Rectal smooth muscle tissue (tissue), 1 donor: ENCODE results near the gene DOK5.

Experiments used
- H3K27ac ChIP-seq: one replicate; pipeline ENCODE4 v1.7.0; 2013; ENCODE audit warnings: low read depth, low read length, inconsistent platforms
- H3K27me3 ChIP-seq: one replicate; pipeline ENCODE4 v1.7.0; 2013; ENCODE audit warnings: low read length; ENCODE audit not compliant: control insufficient read depth, insufficient read depth
- H3K36me3 ChIP-seq: one replicate; pipeline ENCODE4 v1.7.0; 2013; ENCODE audit warnings: low read length; ENCODE audit not compliant: control insufficient read depth, insufficient read depth
- H3K4me1 ChIP-seq: one replicate; pipeline ENCODE4 v1.7.0; 2013; ENCODE audit warnings: low read length; ENCODE audit not compliant: control insufficient read depth, insufficient read depth
- H3K4me3 ChIP-seq: one replicate; pipeline ENCODE4 v1.7.0; 2013; ENCODE audit warnings: low read length
- H3K9ac ChIP-seq: one replicate; pipeline ENCODE4 v1.7.0; 2013; ENCODE audit warnings: low read length

Gene DOK5

DNA sequence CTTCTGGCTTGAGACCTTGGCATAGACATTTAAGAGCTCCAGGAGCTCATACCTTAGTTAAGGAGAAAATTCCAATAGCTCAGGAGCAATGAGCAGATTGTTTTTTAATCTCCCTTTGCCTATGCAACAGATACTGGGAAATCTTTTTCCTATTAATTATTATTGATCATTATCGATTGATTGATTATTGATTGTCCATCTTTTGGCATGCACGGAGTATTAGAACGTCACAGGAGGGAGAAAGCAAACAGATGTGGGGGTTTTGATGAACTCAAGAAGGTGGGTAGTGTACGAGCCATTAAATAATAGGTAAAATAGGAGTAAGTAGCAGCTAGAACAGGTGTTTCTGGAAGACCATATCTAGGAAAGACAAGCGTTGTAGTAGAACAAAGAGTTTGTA, 205.0 kb downstream of the DOK5 start:
- H3K27me3 ChIP-seq, result no peaks in the 10 kb centered on the region
- H3K27ac ChIP-seq, result no peak overlapping the region
- no peak overlapping the region for H3K9ac ChIP-seq
- H3K4me1 ChIP-seq, result peaks cover 3% of the 10 kb centered on the region
- no peak overlapping the region for H3K4me3 ChIP-seq
- H3K36me3 ChIP-seq, result no peaks in the 10 kb centered on the region

DNA sequence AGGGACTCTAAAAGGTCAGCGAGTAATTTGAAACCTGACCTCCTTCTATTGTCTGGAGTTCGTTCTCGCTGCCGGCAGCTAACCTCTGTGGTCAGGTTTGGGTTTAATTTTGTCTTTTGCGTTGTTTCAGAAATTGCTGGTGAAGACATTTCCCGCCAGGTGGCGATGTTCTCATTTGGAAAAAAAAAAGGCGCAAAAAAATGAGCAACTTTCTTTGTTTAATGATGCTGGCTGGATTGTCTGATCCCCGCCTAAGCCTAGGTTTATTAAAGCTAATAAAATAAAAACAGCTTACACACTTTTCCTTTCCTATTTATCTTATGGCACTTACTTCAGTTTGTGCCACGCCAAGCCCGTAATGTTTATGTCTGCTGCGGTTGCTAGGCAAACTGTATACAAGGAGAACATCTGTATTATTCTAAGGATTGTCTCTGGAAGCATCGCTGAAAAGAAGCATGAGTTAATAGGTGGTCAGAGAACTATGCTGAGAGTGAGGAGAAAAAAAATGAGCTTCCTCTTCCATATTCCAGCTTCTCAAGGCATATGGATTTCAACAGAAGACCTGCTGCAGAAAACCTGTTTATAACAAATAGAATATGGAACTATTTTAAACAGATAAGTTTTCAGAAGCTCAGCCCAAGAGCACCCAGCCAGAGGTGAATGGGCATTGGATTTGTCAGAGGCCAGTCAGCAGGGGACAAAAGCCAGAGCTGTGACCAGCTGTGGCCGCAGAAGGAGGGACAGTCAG, 205.7 kb downstream of the DOK5 start:
- Histone ChIP-seq H3K9ac (no peak overlapping the region), H3K27me3 (no peaks in the 10 kb centered on the region), H3K4me1 (peaks cover 3% of the 10 kb centered on the region), H3K27ac (no peak overlapping the region), H3K36me3 (no peaks in the 10 kb centered on the region), H3K4me3 (no peak overlapping the region)

DNA sequence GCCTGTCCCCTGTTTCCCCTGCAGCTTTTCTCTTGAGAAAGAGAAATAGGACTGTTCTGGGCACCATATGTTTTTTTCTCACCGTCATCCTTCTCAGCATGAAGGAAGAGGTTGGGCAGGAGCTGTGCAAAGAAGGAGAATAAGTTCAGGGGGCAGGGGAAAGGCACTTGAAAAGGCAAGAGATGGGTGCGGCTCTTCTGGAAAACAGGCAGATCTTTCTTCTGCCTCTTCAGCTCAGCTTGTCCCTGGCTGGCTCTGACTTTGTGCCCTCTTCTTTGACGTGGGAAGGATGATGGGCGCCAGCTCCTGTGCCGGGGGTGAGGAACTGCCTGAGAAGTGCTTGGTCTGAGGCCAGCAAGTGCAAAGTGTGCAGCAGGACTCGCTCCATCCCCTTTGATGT, 206.5 kb downstream of the DOK5 start:
- H3K4me1 ChIP-seq, result peaks cover 3% of the 10 kb centered on the region
- no peak overlapping the region for H3K9ac ChIP-seq
- H3K27me3 ChIP-seq, result no peaks in the 10 kb centered on the region
- no peak overlapping the region for H3K27ac ChIP-seq
- H3K4me3 ChIP-seq, result no peak overlapping the region
- H3K36me3 ChIP-seq, result no peaks in the 10 kb centered on the region

DNA sequence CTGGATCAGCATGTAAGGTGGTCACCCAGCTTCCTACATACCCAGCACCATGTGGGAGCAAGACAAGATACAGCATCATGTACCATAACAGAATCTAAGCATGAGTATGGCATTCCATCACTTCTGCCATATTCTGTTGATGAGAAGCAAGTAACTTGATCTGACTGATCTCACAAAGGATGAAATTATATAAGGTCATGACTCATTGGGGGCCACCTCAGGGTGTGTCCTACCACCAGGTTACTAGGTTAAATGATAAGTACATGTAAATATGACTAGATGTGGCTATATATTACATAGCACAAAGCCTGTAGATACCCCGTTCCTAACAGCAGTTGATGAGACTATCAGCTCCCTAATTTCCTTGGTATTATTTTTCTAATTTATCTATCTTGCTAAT, 213.1 kb downstream of the DOK5 start:
- Histone ChIP-seq H3K36me3 (no peaks in the 10 kb centered on the region), H3K27ac (no peak overlapping the region), H3K9ac (no peak overlapping the region), H3K4me3 (no peak overlapping the region), H3K4me1 (no peaks in the 10 kb centered on the region), H3K27me3 (no peaks in the 10 kb centered on the region)

DNA sequence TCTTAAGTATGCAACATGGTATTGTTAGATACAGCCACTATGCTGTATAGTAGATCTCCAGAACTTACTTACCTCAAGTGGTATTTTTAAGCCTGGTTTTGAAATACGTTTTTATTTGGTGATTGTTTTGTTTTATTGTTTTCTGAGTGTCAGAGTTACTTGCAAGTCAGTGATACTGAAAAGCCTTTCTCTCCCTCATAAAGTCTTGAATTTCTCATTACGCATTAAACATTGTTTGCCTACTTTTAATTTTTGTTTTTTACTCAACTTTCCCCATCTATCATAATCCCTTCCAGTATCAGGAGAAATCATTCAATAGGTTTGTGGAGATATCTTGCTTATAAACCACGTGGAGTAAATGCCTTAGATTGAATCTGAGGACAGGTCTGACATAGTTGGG, 214.9 kb downstream of the DOK5 start:
- Histone ChIP-seq H3K4me3 (no peak overlapping the region), H3K27me3 (no peaks in the 10 kb centered on the region), H3K36me3 (no peaks in the 10 kb centered on the region), H3K4me1 (no peaks in the 10 kb centered on the region), H3K27ac (no peak overlapping the region), H3K9ac (no peak overlapping the region)

DNA sequence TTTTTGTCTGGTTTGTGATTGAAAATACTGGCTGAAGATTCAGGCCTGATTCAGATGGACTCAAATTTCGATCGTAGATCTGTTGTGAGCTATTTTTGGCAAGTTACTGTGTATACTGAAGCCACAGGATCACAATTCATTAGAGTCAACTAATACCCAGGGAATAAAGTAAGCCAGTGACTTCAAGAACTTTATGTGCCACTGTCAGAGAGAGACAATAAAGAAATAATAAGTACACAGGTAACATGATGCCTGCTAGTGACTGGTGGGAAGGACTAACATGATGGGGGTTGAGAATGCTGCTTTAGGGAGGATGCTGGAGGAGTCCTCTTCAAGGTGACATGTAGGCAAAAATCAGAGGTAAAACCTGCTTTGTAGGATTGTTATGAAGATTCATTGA, 215.9 kb downstream of the DOK5 start:
- Histone ChIP-seq H3K4me3 (no peak overlapping the region), H3K27me3 (no peaks in the 10 kb centered on the region), H3K36me3 (no peaks in the 10 kb centered on the region), H3K27ac (no peak overlapping the region), H3K9ac (no peak overlapping the region), H3K4me1 (no peaks in the 10 kb centered on the region)

DNA sequence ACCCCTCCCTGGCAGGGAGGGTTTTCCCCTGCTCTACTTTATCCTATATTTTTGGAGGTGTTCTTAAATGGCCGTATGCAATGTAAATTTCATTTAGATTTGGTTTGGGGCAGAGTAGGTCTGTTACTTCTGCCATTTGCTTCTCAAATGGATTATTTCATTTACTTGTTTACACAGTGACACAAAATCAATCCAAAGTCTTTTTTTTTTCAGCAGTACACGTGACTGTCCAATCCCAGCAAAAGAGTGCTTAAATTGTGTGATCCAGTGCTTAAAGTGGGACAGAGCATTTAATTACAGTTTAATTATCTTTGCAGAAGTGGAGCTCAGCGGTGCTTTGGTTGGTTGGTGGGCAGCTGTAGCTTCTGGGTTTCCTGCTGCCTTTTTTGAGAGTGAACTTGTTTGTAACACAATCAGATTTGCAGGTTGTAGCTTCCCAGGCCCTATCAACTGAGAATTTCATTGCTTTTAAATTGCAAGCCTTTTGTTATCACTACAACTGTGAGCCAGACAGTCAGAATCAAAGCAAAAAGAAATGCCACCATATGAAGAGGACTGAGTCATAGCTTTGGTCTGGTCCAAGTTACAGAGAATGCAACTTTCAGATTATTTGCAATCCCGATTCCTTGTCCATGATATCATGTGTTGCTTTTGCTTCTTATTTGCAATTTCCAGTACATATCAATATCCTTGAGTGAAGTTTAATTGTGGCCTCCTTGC, 216.9 kb downstream of the DOK5 start:
- H3K4me1 ChIP-seq, result no peaks in the 10 kb centered on the region
- H3K27ac ChIP-seq, result no peak overlapping the region
- no peaks in the 10 kb centered on the region for H3K27me3 ChIP-seq
- no peak overlapping the region for H3K9ac ChIP-seq
- no peaks in the 10 kb centered on the region for H3K36me3 ChIP-seq
- no peak overlapping the region for H3K4me3 ChIP-seq

DNA sequence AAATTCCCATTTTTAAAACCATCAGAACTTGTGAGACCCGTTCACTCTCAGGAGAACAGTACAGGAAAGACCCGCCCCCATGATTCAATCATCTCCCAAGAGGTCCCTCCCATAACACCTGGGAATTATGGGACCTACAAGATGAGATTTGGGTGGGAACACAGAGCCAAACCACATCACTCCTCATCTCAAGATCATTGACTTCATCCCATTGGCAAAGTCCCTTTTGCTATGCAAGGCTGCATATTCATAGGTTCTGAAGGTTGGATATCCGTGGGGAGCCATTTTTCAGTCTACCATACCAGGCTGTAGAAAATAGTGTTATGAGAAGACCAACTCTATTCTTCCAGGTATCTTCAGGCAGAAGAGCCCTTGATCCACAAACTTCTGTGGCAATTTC, 219.1 kb downstream of the DOK5 start:
- no peak overlapping the region for H3K27ac ChIP-seq
- H3K4me1 ChIP-seq, result no peaks in the 10 kb centered on the region
- H3K36me3 ChIP-seq, result no peaks in the 10 kb centered on the region
- H3K9ac ChIP-seq, result no peak overlapping the region
- no peaks in the 10 kb centered on the region for H3K27me3 ChIP-seq
- H3K4me3 ChIP-seq, result no peak overlapping the region

DNA sequence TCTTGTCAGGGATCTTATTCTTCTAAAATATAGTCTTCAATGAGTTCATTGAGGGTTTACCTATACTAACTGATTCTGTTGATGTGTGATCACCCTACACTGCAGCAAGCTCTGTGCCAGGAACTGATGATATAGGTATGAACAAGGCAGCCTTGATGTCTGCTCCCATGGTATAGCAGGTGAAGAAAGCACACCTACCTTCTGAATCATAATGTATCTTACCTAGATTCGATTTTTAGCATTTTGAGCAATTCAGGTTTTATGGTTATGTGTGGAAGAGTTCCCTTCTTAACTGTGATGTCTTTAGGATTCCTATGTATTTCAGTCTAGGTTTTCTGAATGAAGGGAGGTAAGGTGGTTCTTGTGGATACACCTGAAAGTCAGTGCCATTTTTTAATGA, 223.0 kb downstream of the DOK5 start:
- H3K9ac ChIP-seq, result no peak overlapping the region
- H3K4me1 ChIP-seq, result no peaks in the 10 kb centered on the region
- H3K27ac ChIP-seq, result no peak overlapping the region
- H3K27me3 ChIP-seq, result no peaks in the 10 kb centered on the region
- H3K4me3 ChIP-seq, result no peak overlapping the region
- H3K36me3 ChIP-seq, result no peaks in the 10 kb centered on the region
